Neural progenitor cell (in vitro differentiated cells): ENCODE results near the gene DUSP3. TPM values are rescaled to one million over a fixed set of nuclear protein-coding genes. Genes with fewer than 3 reads are reported as not detected.

Source experiments
- DNase-seq: peaks from one replicate; pipeline ENCODE4 v3.0.0-alpha.2; 2016; ENCODE audit warnings: low spot score
- H2AFZ ChIP-seq: fragments of 200-600 bp; sonication (generic); replicated peaks from 2 replicates; pipeline ENCODE4 v1.6.1; 2016; ENCODE audit warnings: antibody characterized with exemption
- H3F3A ChIP-seq: fragments of 200-600 bp; sonication (generic); 2 replicates; pipeline ENCODE4 v1.6.1; 2016; ENCODE audit warnings: antibody characterized with exemption, low read depth
- H3K27ac ChIP-seq: fragments of 200-600 bp; sonication (generic); 2 replicates; pipeline ENCODE4 v1.5.1; 2016; ENCODE audit warnings: mild to moderate bottlenecking
- H3K27me3 ChIP-seq: fragments of 200-600 bp; sonication (generic); 2 replicates; pipeline ENCODE4 v1.6.1; 2016; ENCODE audit warnings: mild to moderate bottlenecking, moderate library complexity
- H3K36me3 ChIP-seq: fragments of 200-600 bp; sonication (generic); 2 replicates; pipeline ENCODE4 v1.5.1; 2016
- H3K4me1 ChIP-seq: fragments of 200-600 bp; sonication (generic); 2 replicates; pipeline ENCODE4 v1.6.1; 2016; ENCODE audit warnings: mixed run types
- H3K4me2 ChIP-seq: fragments of 200-600 bp; sonication (generic); 2 replicates; pipeline ENCODE4 v1.6.1; 2016
- H3K4me3 ChIP-seq: fragments of 200-600 bp; sonication (generic); 2 replicates; pipeline ENCODE4 v1.5.1; 2016
- H3K79me2 ChIP-seq: fragments of 200-600 bp; sonication (generic); 2 replicates; pipeline ENCODE4 v1.6.1; 2016; ENCODE audit warnings: low read depth
- H3K9ac ChIP-seq: fragments of 200-600 bp; sonication (generic); 2 replicates; pipeline ENCODE4 v1.6.1; 2016
- H3K9me3 ChIP-seq: fragments of 200-600 bp; sonication (generic); 2 replicates; pipeline ENCODE4 v1.5.1; 2016; ENCODE audit warnings: low read depth
- H4K20me1 ChIP-seq: fragments of 200-600 bp; sonication (generic); 2 replicates; pipeline ENCODE4 v1.6.1; 2016; ENCODE audit warnings: low read depth
- H3K27ac Mint-ChIP-seq: 3 replicates; pipeline ENCODE4 v1.8.0; 2021; ENCODE audit warnings: mixed read lengths
- H3K27me3 Mint-ChIP-seq: 2 replicates; pipeline ENCODE4 v1.8.0; 2022; ENCODE audit warnings: low read depth, mild to moderate bottlenecking, inconsistent platforms, moderate library complexity, mixed read lengths; ENCODE audit not compliant: insufficient read depth
- H3K36me3 Mint-ChIP-seq: 3 replicates; pipeline ENCODE4 v1.8.0; 2021; ENCODE audit warnings: mixed read lengths
- H3K4me1 Mint-ChIP-seq: 3 replicates; pipeline ENCODE4 v1.8.0; 2021; ENCODE audit warnings: mixed read lengths
- H3K4me3 Mint-ChIP-seq: 3 replicates; pipeline ENCODE4 v1.8.0; 2021; ENCODE audit warnings: mild to moderate bottlenecking, moderate library complexity, mixed read lengths
- H3K9me3 Mint-ChIP-seq: 3 replicates; pipeline ENCODE4 v1.8.0; 2020; ENCODE audit warnings: mixed read lengths
- EZH2 ChIP-seq: fragments of 200-600 bp; sonication (generic); IDR thresholded peaks from 2 replicates; pipeline ENCODE4 v1.6.1; 2017; ENCODE audit warnings: antibody characterized with exemption, mild to moderate bottlenecking, moderate library complexity
- EZH2phosphoT487 ChIP-seq: fragments of 200-600 bp; sonication (generic); IDR thresholded peaks from 2 replicates; pipeline ENCODE4 v1.6.1; 2017; ENCODE audit warnings: antibody characterized with exemption
- total RNA-seq: library from RNA; depleted of rRNA; stranded (reverse); fragments of >200 nt; gene quantifications from 2 replicates; pipeline ENCODE4 v1.2.3, GENCODE V29; 2015; ENCODE audit warnings: low replicate concordance
- TF ChIP-seq, protein P1 (sequence below): fragments of 200-600 bp; sonication (generic); IDR thresholded peaks from 2 replicates; pipeline ENCODE4 v1.5.1; 2017; ENCODE audit warnings: antibody characterized with exemption, mild to moderate bottlenecking

DUSP3 gene
- total RNA-seq, 1 donor from 2014 or later, result 20.8 TPM

DNA sequence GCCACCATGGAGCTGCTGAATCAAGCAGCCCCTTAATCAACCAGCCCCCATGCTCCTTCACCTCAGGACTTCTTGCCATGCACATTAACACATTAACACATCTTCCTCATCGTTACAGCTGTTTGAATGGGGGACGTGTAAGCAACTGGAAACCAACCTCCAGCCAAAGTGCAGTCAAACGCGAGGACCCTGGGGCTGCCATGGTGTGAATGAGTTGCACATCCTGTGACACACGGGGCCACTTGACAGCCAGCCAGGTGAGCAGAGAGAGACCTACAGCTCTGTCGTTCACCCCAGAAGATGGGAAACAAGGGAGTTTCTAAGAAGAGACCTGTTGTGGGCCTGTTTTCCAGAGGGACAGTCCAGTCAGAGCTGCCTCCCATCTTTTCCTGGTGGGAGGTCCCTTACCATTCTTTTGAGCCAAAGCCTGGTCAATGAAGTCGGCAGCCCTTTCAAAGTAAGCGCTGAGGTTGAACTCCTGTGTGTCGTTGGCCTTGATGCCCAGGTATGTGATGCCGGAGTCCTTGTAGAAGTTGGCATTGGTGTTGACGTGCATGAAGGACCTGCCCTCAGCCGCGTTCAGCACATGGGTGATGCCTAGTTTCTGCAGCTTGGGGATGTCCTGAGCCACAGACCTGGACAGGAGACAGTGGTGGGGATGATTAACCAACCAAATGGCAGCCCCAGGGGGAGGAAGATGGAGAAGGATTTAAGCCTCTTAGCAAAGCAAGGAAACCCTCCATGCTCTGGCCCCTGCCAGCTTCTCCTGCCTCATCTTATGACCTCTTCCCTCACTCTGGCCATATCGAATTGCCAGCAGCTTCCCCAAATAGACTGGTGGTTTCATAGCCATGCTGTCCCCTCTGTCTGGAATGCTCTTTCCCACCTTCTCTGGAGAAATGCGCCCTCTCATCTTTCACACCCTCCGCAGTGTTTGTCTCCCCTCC is 4.2 kb downstream of the DUSP3 start:
- Mint-ChIP-seq H3K27me3 (peaks cover 6% of the 10 kb centered on the region), H3K27ac (no peak overlapping the region), H3K4me1 (peaks cover 9% of the 10 kb centered on the region), H3K36me3 (peaks cover 18% of the 10 kb centered on the region), H3K9me3 (no peaks in the 10 kb centered on the region), H3K4me3 (no peak overlapping the region)
- H3F3A ChIP-seq, result peaks cover 4% of the 10 kb centered on the region
- no peak overlapping the region for H2AFZ ChIP-seq
- H3K4me2 ChIP-seq, result no peak overlapping the region
- H3K27me3 ChIP-seq, result peaks cover 7% of the 10 kb centered on the region
- H3K36me3 ChIP-seq, result no peaks in the 10 kb centered on the region
- peaks cover 4% of the 10 kb centered on the region for H3K4me1 ChIP-seq
- H3K9me3 ChIP-seq, result no peaks in the 10 kb centered on the region
- no peak for DNase-seq
- H3K27ac ChIP-seq, result no peak overlapping the region
- H3K9ac ChIP-seq, result no peak overlapping the region
- peaks cover 3% of the 10 kb centered on the region for H4K20me1 ChIP-seq
- no peak overlapping the region for H3K4me3 ChIP-seq
- peaks cover 4% of the 10 kb centered on the region for H3K79me2 ChIP-seq
- TF ChIP-seq EZH2phosphoT487 (no peak), EZH2 (no peak)
- TF ChIP-seq, protein P1, sequence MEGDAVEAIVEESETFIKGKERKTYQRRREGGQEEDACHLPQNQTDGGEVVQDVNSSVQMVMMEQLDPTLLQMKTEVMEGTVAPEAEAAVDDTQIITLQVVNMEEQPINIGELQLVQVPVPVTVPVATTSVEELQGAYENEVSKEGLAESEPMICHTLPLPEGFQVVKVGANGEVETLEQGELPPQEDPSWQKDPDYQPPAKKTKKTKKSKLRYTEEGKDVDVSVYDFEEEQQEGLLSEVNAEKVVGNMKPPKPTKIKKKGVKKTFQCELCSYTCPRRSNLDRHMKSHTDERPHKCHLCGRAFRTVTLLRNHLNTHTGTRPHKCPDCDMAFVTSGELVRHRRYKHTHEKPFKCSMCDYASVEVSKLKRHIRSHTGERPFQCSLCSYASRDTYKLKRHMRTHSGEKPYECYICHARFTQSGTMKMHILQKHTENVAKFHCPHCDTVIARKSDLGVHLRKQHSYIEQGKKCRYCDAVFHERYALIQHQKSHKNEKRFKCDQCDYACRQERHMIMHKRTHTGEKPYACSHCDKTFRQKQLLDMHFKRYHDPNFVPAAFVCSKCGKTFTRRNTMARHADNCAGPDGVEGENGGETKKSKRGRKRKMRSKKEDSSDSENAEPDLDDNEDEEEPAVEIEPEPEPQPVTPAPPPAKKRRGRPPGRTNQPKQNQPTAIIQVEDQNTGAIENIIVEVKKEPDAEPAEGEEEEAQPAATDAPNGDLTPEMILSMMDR, result no peak

- Histone ChIP-seq H3K4me2 (no peak overlapping the region), H3F3A (no peaks in the 10 kb centered on the region), H3K9ac (no peak overlapping the region), H3K4me1 (no peaks in the 10 kb centered on the region), H3K27me3 (no peaks in the 10 kb centered on the region), H3K4me3 (no peak overlapping the region), H3K79me2 (peaks cover 4% of the 10 kb centered on the region), H2AFZ (no peak overlapping the region), H4K20me1 (peaks cover 3% of the 10 kb centered on the region), H3K36me3 (no peaks in the 10 kb centered on the region), H3K27ac (no peak overlapping the region), H3K9me3 (no peaks in the 10 kb centered on the region)
- Mint-ChIP-seq H3K36me3 (peaks cover 26% of the 10 kb centered on the region), H3K27ac (no peak overlapping the region), H3K27me3 (peaks cover 6% of the 10 kb centered on the region), H3K4me3 (no peak overlapping the region), H3K4me1 (peaks cover 6% of the 10 kb centered on the region), H3K9me3 (no peaks in the 10 kb centered on the region)
- no peak for DNase-seq
- TF ChIP-seq EZH2phosphoT487 (no peak), EZH2 (no peak)
- TF ChIP-seq, protein P1, result no peak
Observed at GRCh38 chr17:43772877-43773648, 5.7 kb downstream of the DUSP3 start.

DNA sequence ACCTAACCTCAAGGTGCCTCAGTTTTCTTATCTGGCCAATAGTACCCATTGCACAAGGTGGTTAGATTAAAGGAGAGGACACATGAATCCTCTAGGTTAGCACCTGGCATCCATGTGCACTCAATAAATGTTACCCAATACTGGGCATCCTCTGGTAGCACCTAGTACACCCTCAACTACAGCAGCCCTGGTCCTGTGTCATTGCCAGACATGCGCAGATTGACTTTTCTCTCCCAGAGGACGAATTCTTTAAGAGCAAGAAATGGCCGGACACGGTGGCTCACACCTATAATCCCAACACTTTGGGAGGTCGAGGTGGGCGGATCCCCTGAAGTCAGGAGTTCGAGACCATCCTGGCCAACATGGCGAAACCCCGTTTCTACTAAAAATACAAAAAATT is 7.3 kb downstream of the DUSP3 start:
- Histone ChIP-seq H3K27me3 (no peaks in the 10 kb centered on the region), H3K4me1 (no peaks in the 10 kb centered on the region), H3K79me2 (no peaks in the 10 kb centered on the region), H3K9ac (no peak overlapping the region), H2AFZ (no peak overlapping the region), H3K9me3 (no peaks in the 10 kb centered on the region), H4K20me1 (no peaks in the 10 kb centered on the region), H3K4me3 (no peak overlapping the region), H3F3A (no peaks in the 10 kb centered on the region), H3K27ac (no peak overlapping the region), H3K36me3 (no peaks in the 10 kb centered on the region), H3K4me2 (no peak overlapping the region)
- peaks cover 2% of the 10 kb centered on the region for H3K27me3 Mint-ChIP-seq
- H3K36me3 Mint-ChIP-seq, result peaks cover 26% of the 10 kb centered on the region
- H3K27ac Mint-ChIP-seq, result no peak overlapping the region
- DNase-seq, result no peak
- TF ChIP-seq EZH2, result no peak
- TF ChIP-seq, protein P1, result no peak
- TF ChIP-seq EZH2phosphoT487, result no peak
- H3K4me3 Mint-ChIP-seq, result no peak overlapping the region
- no peaks in the 10 kb centered on the region for H3K9me3 Mint-ChIP-seq
- no peaks in the 10 kb centered on the region for H3K4me1 Mint-ChIP-seq
